CD14-positive monocyte (primary cell): ENCODE measurements around the gene GSTO2. TPM values are rescaled to one million over a fixed set of nuclear protein-coding genes. Genes with fewer than 3 reads are reported as not detected.

Experiments used
- DNase-seq, 3 donors: peaks; one replicate each; pipeline ENCODE4 v3.0.0-alpha.2; 2011 to 2022
- H2AFZ ChIP-seq: 2 replicates; pipeline ENCODE4 v1.6.0; 2012; ENCODE audit warnings: mild to moderate bottlenecking, low read depth, low read length, inconsistent platforms; ENCODE audit not compliant: insufficient read depth, poor library complexity, severe bottlenecking
- H3K27ac ChIP-seq, 2 donors: 1 replicate in 1 of 2; 2 replicates in 1 of 2; pipeline ENCODE4 v1.5.1; 2012 to 2013; ENCODE audit warnings: low read length in 2 of 2, control low read depth in 1 of 2, inconsistent platforms in 1 of 2, low read depth in 1 of 2, mild to moderate bottlenecking in 1 of 2
- H3K27me3 ChIP-seq, 2 donors: one replicate each; pipeline versions ENCODE4 v1.6.0 to v1.6.1; 2011 to 2013; ENCODE audit warnings: low read length in 2 of 2; ENCODE audit not compliant: control insufficient read depth in 2 of 2, insufficient read depth in 2 of 2
- H3K36me3 ChIP-seq, 2 donors: replicated peaks in 1 of 2; 1 replicate in 1 of 2; 2 replicates in 1 of 2; pipeline versions ENCODE4 v1.5.1 to v1.6.1; 2012 to 2013; ENCODE audit warnings: low read length in 2 of 2, control low read depth in 1 of 2, inconsistent platforms in 1 of 2, mild to moderate bottlenecking in 1 of 2; ENCODE audit not compliant: insufficient read depth in 2 of 2, control insufficient read depth in 1 of 2
- H3K4me1 ChIP-seq, 2 donors: 1 replicate in 1 of 2; 2 replicates in 1 of 2; pipeline versions ENCODE4 v1.5.1 to v1.6.1; 2012 to 2013; ENCODE audit warnings: low read length in 2 of 2, control low read depth in 1 of 2, inconsistent platforms in 1 of 2, mild to moderate bottlenecking in 1 of 2, moderate library complexity in 1 of 2; ENCODE audit not compliant: insufficient read depth in 2 of 2, control insufficient read depth in 1 of 2
- H3K4me2 ChIP-seq: replicated peaks from 2 replicates; pipeline ENCODE3; 2012; ENCODE audit warnings: low read length, moderate library complexity, mild to moderate bottlenecking; ENCODE audit not compliant: poor library complexity, severe bottlenecking; ENCODE audit errors: extremely low read depth
- H3K4me3 ChIP-seq, 3 experiments: fragments of 200-600 bp in 1 of 3; sonication (generic) in 1 of 3; replicated peaks in 1 of 3; 1 replicate in 2 of 3; 2 replicates in 1 of 3; pipeline ENCODE4 v1.5.1; 2011 to 2013; ENCODE audit warnings: low read length in 3 of 3, mild to moderate bottlenecking in 3 of 3, control low read depth in 2 of 3, low read depth in 2 of 3, inconsistent platforms in 1 of 3, moderate library complexity in 1 of 3
- H3K79me2 ChIP-seq: 2 replicates; pipeline ENCODE4 v1.6.0; 2012; ENCODE audit warnings: mild to moderate bottlenecking, control low read depth, inconsistent platforms, low read length, moderate library complexity; ENCODE audit not compliant: insufficient read depth
- H3K9ac ChIP-seq: 2 replicates; pipeline ENCODE4 v1.6.0; 2017; ENCODE audit warnings: low read length, mild to moderate bottlenecking; ENCODE audit not compliant: insufficient read depth, poor library complexity, severe bottlenecking
- H3K9me3 ChIP-seq, 2 donors: replicated peaks in 1 of 2; 1 replicate in 1 of 2; 2 replicates in 1 of 2; pipeline versions ENCODE4 v1.5.1 to v1.6.1; 2012 to 2013; ENCODE audit warnings: low read length in 2 of 2, control low read depth in 1 of 2; ENCODE audit not compliant: control insufficient read depth in 1 of 2, insufficient read depth in 1 of 2
- H4K20me1 ChIP-seq: 2 replicates; pipeline ENCODE4 v1.6.0; 2012; ENCODE audit warnings: mild to moderate bottlenecking, low read length, control low read depth, moderate library complexity; ENCODE audit not compliant: insufficient read depth
- H3K27ac Mint-ChIP-seq, 7 donors: one replicate each; pipeline ENCODE4 v1.8.0; 2020; ENCODE audit warnings: mild to moderate bottlenecking in 7 of 7, mixed read lengths in 7 of 7, moderate library complexity in 6 of 7, inconsistent platforms in 2 of 7
- H3K27me3 Mint-ChIP-seq, 3 donors: one replicate each; pipeline ENCODE4 v1.8.0; 2021 to 2022; ENCODE audit warnings: low read depth in 3 of 3, mild to moderate bottlenecking in 3 of 3, mixed read lengths in 3 of 3, moderate library complexity in 3 of 3, inconsistent platforms in 1 of 3
- H3K36me3 Mint-ChIP-seq, 2 donors: one replicate each; pipeline ENCODE4 v1.8.0; 2020; ENCODE audit warnings: mixed read lengths in 2 of 2, inconsistent platforms in 1 of 2, mild to moderate bottlenecking in 1 of 2
- H3K4me1 Mint-ChIP-seq: one replicate; pipeline ENCODE4 v1.8.0; 2020; ENCODE audit warnings: mild to moderate bottlenecking, mixed read lengths
- H3K4me3 Mint-ChIP-seq, 2 donors: one replicate each; pipeline ENCODE4 v1.8.0; 2020; ENCODE audit warnings: mild to moderate bottlenecking in 2 of 2, mixed read lengths in 2 of 2, moderate library complexity in 1 of 2
- H3K9me3 Mint-ChIP-seq, 7 donors: one replicate each; pipeline ENCODE4 v1.8.0; 2020 to 2022; ENCODE audit warnings: mixed read lengths in 7 of 7, mild to moderate bottlenecking in 6 of 7, moderate library complexity in 6 of 7, inconsistent platforms in 2 of 7
- WGBS: methylation state at CpG from one replicate; pipeline ENCODE4 v1.1.5; 2013; ENCODE audit warnings: missing lambda C conversion rate; ENCODE audit not compliant: insufficient coverage; 5-methylcytosine and 5-hydroxymethylcytosine counted together
- intact Hi-C, 2 donors: fragments of 100-400 bp; cut with micrococcal nuclease; formaldehyde crosslinking; loops; one replicate each; pipeline versions ENCODE4 v1.15.0 to v1.15.1; 2023
- polyA plus RNA-seq, 3 donors: library from polyadenylated mRNA; depleted of rRNA in 1 of 3; unstranded in 2 of 3; stranded (reverse) in 1 of 3; fragments of 300-500 nt in 2 of 3; fragments of >200 nt in 1 of 3; fragmentation: Illumina TruSeq in 2 of 3; gene quantifications; 1 replicate in 2 of 3; 2 replicates in 1 of 3; pipeline ENCODE4 v1.2.3, GENCODE V29; 2012 to 2021
- TF ChIP-seq, protein P1 (sequence below): fragments of 200-600 bp; IDR thresholded peaks from one replicate; pipeline ENCODE4 v1.8.0; 2022; ENCODE audit warnings: antibody characterized with exemption, mild to moderate bottlenecking

Gene GSTO2
- polyA plus RNA-seq, 3 donors = 0.16 to 0.26 TPM; not detected in 1

DNA sequence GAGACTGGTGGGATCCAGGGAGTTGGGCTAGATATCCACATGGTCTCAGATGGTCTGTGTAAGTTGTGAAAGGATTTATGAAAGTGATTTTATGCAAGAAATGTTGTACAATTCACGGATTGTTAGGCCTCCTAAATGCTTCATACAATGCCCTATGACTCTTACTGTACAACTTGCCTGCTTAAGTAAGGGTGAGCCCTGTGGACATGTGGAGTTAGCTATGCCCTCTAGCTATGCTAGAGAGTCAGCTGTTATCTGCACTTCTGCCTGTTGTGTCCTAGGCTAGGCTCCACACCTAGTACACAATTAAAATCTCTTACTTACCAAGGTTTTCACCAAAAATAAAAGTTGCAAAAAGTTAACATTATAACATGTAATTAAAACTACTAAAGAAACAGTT, 35.2 kb upstream of the GSTO2 start:
- Histone ChIP-seq H3K4me3 (no peak overlapping the region), H3K27me3 (peaks cover 8 to 19% of the 10 kb centered on the region in 2 donors), H3K4me1 (peaks cover 11 to 12% of the 10 kb centered on the region in 2 donors), H2AFZ (no peak overlapping the region), H3K9ac (no peak overlapping the region), H3K27ac (no peak overlapping the region), H3K4me2 (no peak overlapping the region), H3K36me3 (no peaks in the 10 kb centered on the region), H3K79me2 (no peaks in the 10 kb centered on the region), H3K9me3 (peaks cover 0 to 8% of the 10 kb centered on the region in 2 donors), H4K20me1 (no peaks in the 10 kb centered on the region)
- Mint-ChIP-seq H3K27ac (no peak overlapping the region), H3K36me3 (no peaks in the 10 kb centered on the region), H3K9me3 (peaks cover 0 to 8% (median 3%) of the 10 kb centered on the region in 7 donors), H3K27me3 (peaks cover 10 to 23% (median 23%) of the 10 kb centered on the region in 3 donors), H3K4me3 (no peak overlapping the region), H3K4me1 (peaks cover 7% of the 10 kb centered on the region)
- no peak for DNase-seq
- WGBS = no CpG with 5 or more reads among the region's 1 CpG
- intact Hi-C loops = loop anchor here (2.0 to 10.0 kb wide), 5 partner anchors 13 to 319 kb away; partner anchors contain the start of genes CFAP58 (in 1 of the 2), GSTO2 (in 1 of the 2) and STN1 (in 1 of the 2)
- TF ChIP-seq, protein P1, sequence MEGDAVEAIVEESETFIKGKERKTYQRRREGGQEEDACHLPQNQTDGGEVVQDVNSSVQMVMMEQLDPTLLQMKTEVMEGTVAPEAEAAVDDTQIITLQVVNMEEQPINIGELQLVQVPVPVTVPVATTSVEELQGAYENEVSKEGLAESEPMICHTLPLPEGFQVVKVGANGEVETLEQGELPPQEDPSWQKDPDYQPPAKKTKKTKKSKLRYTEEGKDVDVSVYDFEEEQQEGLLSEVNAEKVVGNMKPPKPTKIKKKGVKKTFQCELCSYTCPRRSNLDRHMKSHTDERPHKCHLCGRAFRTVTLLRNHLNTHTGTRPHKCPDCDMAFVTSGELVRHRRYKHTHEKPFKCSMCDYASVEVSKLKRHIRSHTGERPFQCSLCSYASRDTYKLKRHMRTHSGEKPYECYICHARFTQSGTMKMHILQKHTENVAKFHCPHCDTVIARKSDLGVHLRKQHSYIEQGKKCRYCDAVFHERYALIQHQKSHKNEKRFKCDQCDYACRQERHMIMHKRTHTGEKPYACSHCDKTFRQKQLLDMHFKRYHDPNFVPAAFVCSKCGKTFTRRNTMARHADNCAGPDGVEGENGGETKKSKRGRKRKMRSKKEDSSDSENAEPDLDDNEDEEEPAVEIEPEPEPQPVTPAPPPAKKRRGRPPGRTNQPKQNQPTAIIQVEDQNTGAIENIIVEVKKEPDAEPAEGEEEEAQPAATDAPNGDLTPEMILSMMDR = no peak

DNA sequence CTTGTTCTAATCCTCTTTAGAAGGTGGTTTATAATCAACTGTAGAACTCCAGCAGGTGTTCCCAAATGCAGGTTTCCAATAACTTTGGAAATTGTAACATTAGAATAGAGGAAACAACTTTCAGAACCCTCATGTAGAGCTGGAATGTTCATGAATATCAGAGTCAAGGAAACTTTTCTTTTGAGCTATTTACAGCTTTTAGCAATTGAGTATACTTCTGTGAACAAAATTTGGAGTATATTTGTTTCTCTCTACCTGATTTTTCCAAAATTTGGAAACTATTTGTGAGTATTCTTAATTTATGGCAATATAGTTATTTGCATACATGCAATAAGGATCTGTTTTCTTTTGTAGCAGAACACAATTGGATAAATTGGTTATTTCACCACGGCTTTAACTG, 34.0 kb upstream of the GSTO2 start:
- no peaks in the 10 kb centered on the region for H3K36me3 ChIP-seq
- Mint-ChIP-seq H3K27ac (no peak overlapping the region), H3K4me1 (peaks cover 13% of the 10 kb centered on the region), H3K27me3 (peaks cover 10 to 23% (median 21%) of the 10 kb centered on the region in 3 donors), H3K9me3 (peaks cover 0 to 8% (median 3%) of the 10 kb centered on the region in 7 donors), H3K36me3 (no peaks in the 10 kb centered on the region), H3K4me3 (no peak overlapping the region)
- no peak overlapping the region for H3K9ac ChIP-seq
- H3K27me3 ChIP-seq = peaks cover 8 to 17% of the 10 kb centered on the region in 2 donors
- H2AFZ ChIP-seq = no peak overlapping the region
- H4K20me1 ChIP-seq = no peaks in the 10 kb centered on the region
- peaks cover 0 to 8% of the 10 kb centered on the region in 2 donors for H3K9me3 ChIP-seq
- DNase-seq = no peak
- TF ChIP-seq, protein P1 = no peak
- no peaks in the 10 kb centered on the region for H3K79me2 ChIP-seq
- H3K4me3 ChIP-seq = no peak overlapping the region
- intact Hi-C loops = loop anchor here (5.0 to 10.0 kb wide), 4 partner anchors 32 to 320 kb away; partner anchors contain the start of genes CFAP58 (in 1 of the 2), GSTO2 (in 1 of the 2) and STN1 (in 1 of the 2)
- H3K27ac ChIP-seq = no peak overlapping the region
- 67% methylated on average over 1 of the region's 1 CpG for WGBS
- no peak overlapping the region for H3K4me2 ChIP-seq
- H3K4me1 ChIP-seq = peaks cover 14% of the 10 kb centered on the region in 2 donors
